OCI-M2 (cell line): Measurements from ENCODE around the gene DEXI.

Experiments used
- DNase-seq: peaks from one replicate; lab custom pipeline; 2025; ENCODE audit not compliant: unreplicated experiment; lab: John Stamatoyannopoulos, UW

DEXI gene

DNA sequence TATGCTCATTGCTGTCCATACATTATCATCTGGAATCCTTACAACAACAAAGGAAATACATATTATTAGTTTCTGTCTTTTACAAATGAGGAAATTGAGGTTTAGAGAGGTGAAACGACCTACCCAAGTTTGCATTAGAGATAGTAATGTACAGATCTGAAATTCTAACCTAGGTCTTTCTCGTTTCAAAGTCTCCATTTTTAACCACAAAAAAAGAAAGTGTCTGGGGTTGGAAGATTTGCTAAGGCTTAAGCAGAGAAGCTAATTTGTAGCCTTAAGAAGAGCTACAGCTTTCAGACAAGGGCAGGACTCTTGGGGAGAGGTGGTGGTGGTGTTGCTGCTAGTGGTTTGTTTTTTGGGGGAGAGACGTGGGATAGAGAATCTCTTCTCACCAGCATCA lies 46.1 kb downstream of the DEXI start:
- no peak for DNase-seq

DNA sequence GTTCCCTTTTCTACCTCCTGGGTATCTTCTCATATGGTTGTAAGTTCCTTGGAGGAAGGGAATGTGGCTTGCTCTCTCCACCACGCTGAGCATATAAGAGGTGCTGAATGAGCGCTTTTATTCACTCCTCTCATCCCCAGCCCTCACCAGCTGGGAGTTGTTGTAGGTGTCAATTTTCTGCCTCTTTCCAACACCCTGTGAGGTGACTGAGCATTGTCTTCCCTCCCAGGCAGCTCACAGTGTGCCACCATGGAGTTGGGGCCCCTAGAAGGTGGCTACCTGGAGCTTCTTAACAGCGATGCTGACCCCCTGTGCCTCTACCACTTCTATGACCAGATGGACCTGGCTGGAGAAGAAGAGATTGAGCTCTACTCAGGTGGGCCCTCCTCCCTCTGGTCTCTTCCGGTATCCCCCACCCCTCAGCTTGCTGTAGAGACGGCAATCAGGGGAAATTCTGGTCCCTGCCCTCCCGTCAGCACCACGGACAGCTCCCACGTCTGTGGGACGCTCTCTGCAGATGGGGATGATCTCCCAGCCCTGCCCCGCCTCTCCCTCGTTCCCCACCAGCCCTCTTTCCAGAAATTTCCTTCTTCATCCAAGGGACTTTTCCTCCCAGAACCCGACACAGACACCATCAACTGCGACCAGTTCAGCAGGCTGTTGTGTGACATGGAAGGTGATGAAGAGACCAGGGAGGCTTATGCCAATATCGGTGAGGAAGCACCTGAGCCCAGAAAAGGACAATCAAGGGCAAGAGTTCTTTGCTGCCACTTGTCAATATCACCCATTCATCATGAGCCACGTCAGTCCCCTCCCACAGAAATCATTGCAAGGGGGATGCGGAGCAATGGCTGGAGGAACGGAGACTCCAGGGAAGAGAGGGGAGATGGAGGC lies 47.0 kb downstream of the DEXI start:
- DNase-seq: no peak

DNA sequence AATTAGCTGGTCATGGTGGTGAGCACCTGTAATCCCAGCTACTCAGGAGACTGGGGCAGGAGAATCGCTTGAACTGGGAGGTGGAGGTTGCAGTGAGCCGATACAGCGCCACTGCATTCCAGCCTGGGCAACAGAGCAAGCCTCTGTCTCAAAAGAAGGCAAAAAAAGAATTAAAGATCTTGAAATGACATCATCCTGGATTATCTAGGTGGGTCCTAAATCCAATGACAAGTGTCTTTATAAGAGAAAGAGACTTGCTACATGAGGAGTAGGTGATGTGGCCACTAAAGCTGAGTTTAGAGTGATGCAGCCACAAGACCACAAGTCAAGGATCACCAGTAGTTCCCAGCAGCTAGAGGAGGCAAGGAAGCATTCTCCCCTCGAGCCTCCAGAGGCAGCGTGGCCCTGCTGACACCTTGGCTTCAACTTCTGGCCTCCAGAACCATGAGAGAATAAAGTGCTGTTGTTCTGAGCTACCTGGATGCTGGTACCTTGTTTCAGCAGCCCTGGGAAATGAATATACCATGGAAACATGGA lies 49.4 kb downstream of the DEXI start:
- DNase-seq: no peak

DNA sequence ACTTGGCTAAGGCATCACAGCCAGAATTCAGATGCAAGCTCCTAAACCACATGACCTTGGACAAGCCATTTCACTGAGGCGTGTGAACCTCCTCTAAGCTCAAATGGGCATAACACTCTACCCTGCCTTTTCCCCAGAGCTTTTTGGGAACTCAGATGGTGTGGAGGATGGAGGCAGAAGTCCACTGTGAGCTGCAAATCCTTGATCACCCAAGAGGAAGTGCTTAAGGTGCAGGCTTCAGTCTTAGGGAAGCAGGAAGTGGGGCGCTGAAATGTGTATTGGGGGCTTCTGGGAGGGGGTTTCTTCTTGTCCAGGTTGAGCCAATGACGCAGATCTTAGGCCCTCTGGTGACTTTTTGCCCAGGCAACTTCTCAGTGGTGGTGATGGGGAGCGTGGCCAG lies 52.4 kb downstream of the DEXI start:
- no peak for DNase-seq

DNA sequence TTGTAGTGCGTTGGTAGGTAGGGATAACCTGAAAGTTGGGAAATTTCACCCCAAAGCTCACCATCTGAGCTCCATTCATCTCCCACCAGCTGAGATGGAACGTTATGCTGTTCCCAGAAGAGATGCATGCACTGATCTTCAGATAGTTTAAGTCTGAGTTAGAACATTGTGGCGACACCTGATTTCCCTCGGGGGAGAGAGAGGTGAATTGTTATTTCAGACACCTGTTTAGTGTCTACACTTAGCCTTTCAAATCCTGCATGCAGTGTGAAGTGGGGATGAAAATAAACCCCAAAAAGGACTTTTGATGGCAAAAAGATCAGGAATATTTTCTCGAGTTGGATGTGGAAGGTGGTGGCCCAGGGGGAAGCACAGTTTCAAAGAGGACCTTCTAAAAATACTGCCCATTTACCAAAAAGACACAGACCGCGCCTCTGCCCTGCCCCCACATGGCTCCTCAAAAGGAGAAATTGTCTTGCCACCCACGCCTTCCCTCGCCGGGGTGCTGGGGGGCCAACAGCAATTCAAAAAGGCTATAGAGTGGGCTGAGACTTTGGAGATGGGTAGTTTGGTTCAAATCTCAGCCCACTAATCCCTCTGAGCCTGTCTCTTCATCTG lies 53.8 kb downstream of the DEXI start:
- DNase-seq: no peak

DNA sequence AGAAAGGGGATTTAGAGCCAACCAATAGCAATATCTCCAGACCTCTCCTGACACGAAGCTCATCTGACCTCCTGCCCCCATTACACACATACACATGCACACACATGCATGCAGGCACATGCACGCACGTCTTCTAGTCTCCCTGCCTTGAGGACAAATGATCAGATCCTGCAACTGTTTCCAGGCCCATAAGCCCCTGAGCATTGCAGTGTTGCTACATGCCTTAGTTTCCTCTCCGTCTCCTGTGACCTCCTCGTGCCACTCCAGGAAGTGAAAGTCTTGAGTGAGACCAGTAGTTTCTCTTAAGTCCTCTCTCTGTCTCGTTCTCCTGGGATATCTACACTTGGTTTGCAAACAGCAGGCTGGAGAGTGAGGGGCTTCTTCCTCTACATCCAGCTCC lies 57.0 kb downstream of the DEXI start:
- no peak for DNase-seq

DNA sequence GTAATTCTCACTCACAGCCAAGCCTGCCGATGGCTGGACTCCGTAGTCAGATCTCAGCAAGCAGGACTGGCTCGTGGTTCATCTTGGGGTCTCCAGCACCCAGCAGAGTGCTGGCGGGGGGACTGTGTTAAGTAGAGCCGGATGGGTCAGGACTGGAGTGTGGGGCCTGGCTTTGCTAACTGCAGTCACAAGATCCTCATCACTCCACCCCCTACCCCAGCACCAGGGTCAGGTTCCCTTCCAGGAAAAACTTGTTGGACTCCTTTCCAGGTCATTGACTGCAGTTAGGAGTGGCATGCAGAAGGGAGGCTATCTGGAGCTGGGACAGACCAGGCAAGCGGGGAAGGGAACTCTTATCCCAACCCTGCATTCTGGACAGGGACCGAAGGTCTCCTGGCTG lies 59.3 kb downstream of the DEXI start:
- DNase-seq: no peak

DNA sequence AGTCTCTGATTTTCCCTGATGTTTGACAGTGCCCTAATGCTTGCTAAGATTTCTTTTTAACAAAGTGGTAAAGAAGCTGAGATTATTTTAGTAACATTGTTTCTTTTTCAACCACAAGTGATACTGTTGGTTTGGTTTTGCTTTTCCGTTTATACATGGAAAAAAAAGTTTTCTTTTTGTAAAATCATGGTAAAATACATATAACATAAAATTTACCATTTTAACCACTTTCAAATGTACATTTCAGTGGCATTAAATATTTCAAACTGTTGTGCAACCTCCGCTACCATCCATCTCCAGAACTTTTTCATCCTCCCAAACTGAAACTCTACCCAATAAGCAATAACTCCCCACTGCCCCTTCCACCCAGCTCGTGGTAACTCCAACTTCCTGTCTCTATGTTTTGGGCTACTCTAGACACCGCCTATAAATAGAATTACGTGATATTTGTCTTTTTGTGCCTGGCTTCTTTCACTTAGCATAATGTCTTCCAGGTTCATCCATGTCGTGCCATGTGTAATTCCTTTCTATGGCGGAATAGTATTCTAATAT lies 60.7 kb downstream of the DEXI start:
- DNase-seq: no peak

DNA sequence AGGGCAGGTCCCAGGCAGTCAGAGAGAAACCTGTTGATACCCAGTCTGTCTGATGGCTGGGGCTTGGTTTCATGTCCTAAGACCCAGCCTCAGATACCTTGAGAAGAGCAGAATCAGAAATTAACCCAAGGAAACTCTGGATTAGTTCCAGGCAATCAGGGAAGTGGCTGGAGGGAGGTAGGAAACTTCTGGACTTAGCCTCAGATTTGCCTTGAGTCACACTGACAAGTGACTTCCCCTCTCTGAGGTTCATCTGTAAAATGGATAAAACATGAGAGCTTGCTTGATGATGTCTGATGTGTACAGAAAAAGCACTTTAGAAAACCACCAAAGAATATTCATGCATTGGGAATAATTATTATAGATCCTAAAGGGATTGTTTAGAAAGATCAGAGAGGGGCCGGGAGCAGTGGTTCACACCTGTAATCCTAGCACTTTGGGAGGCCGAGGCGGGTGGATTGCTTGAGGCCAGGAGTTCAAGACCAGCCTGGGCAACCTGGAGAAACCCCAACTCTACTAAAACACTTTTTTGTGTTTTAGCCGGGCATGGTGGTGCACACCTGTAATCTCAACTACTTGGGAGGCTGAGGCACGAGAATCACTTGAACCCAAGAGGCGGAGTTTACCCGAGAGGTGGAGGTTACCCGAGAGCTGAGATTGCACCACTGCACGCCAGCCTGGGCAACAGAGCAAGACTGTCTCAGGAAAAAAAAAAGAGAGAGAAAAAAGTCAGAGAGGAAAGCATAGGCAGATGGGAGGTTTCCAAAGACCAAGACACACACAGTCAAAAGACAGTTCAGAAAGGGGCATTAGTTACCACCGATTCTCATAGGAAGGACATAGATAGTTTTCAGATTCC lies 61.4 kb downstream of the DEXI start:
- no peak for DNase-seq

DNA sequence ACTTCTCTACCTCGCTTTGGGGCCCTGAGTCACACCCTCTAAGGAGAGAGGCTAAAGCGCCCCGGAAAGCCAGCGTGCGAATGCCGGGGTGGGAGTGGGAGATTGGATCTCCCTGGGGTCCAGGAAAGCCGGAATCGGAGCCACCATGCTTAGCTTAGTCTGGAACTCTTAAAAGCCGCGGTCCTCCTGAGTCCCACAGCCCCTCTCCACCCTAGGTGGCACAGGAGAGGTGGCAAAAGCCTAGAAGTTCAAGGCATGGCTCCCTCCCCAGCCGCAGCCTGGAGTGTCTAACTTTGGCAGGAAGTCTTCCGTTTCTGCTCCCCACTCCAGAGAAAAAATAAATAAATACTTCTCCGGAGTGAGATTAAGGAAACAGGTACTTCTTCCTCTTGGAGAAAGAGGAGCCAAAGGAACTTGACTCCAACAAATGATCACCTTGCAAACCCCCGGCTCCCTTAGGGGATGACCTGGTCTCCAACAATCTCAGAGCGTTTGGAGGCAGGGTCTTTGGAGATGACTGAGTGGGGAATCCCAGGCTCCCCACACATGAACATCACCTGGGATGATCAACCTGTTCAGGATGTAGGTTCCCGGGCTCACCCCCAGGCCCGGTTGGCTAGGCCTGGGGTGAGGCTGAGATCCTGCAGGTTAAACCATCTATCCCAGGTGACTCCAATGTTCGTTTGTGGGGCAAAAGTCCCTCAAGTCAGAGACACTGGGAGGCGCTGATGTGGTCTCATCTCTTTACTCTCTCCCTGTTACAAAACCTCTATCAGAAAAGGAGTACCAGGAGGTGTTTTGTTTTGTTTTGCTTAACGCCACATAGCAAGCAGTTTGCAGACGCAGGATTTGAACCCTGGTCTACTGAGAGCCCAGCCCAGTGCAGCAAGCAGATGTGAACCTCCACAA lies 62.3 kb downstream of the DEXI start:
- DNase-seq: no peak
